Measurements from ENCODE around the gene ARAP2. TPM values are rescaled to one million over a fixed set of nuclear protein-coding genes. Genes with fewer than 3 reads are reported as not detected.

Gene ARAP2
- total RNA-seq, 1 donor: 3.6 TPM

DNA sequence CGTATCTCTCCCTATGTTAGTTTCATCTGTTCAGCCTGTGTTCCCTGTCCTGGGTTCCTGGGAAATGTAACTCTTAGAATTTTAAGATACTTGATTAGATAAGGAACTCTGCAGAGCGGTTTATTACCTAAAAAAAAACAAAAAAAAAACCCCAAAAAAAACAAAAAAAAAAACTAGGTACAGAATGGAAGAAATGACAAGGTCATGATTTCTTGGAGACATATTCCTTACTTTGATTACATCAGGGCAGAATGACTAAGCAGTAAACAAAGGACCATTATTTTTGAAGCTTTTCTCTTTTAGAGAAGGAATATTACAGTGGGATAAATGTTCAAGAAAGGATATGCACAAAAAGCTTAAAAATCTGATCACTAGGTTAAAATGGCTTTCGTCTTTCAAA, 171.8 kb downstream of the ARAP2 start:
- Histone ChIP-seq H3K9me3 (ENCODE audit: low read depth, low read length) (peaks cover 4% of the 10 kb centered on the region), H2AFZ (ENCODE audit: low read length) (no peak overlapping the region), H3K4me1 (ENCODE audit: insufficient read depth, low read length) (no peaks in the 10 kb centered on the region), H3K36me3 (ENCODE audit: insufficient read depth, low read length) (no peaks in the 10 kb centered on the region), H3K27ac (ENCODE audit: low read depth, low read length) (no peak overlapping the region), H3K27me3 (ENCODE audit: insufficient read depth, low read length) (no peaks in the 10 kb centered on the region), H3K79me2 (ENCODE audit: insufficient read depth, low read length) (no peaks in the 10 kb centered on the region), H3K4me3 (ENCODE audit: insufficient read depth, low read length) (no peak overlapping the region), H3K4me2 (ENCODE audit: insufficient read depth, low read length) (no peak overlapping the region), H4K20me1 (ENCODE audit: insufficient read depth, low read length) (no peaks in the 10 kb centered on the region)
- no peak for DNase-seq (ENCODE audit: insufficient read length, low spot score, missing footprints)
- TF ChIP-seq, protein P1, sequence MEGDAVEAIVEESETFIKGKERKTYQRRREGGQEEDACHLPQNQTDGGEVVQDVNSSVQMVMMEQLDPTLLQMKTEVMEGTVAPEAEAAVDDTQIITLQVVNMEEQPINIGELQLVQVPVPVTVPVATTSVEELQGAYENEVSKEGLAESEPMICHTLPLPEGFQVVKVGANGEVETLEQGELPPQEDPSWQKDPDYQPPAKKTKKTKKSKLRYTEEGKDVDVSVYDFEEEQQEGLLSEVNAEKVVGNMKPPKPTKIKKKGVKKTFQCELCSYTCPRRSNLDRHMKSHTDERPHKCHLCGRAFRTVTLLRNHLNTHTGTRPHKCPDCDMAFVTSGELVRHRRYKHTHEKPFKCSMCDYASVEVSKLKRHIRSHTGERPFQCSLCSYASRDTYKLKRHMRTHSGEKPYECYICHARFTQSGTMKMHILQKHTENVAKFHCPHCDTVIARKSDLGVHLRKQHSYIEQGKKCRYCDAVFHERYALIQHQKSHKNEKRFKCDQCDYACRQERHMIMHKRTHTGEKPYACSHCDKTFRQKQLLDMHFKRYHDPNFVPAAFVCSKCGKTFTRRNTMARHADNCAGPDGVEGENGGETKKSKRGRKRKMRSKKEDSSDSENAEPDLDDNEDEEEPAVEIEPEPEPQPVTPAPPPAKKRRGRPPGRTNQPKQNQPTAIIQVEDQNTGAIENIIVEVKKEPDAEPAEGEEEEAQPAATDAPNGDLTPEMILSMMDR (IDR thresholded peaks at IDR 0.05; ENCODE audit: extremely low read depth, low read depth, low read length): no peak

DNA sequence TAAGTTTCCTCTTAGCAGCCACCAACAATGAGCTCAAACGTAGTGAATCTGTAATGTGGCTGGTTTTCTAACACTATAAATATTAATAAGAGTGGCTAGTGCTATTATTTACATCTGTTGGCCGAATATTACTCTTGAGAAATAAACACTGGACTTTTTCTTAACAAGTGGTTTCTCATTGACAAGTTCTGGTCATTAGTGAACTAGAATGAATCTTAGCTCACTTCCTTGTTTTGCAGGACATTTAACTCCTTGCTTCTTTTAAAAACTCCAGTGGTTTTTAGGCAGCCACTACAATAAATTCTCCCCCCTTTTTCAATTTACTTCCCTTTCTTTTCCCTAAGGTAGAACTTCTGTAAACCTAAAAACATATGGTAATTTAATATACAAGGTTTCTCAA, 177.2 kb downstream of the ARAP2 start:
- H3K9me3 ChIP-seq (ENCODE audit: low read depth, low read length): peaks cover 5% of the 10 kb centered on the region
- no peak overlapping the region for H3K27ac ChIP-seq (ENCODE audit: low read depth, low read length)
- no peak overlapping the region for H2AFZ ChIP-seq (ENCODE audit: low read length)
- no peaks in the 10 kb centered on the region for H3K79me2 ChIP-seq (ENCODE audit: insufficient read depth, low read length)
- no peak overlapping the region for H3K4me2 ChIP-seq (ENCODE audit: insufficient read depth, low read length)
- no peaks in the 10 kb centered on the region for H4K20me1 ChIP-seq (ENCODE audit: insufficient read depth, low read length)
- H3K27me3 ChIP-seq (ENCODE audit: insufficient read depth, low read length): no peaks in the 10 kb centered on the region
- TF ChIP-seq, protein P1 (IDR thresholded peaks at IDR 0.05; ENCODE audit: extremely low read depth, low read depth, low read length): no peak
- no peaks in the 10 kb centered on the region for H3K4me1 ChIP-seq (ENCODE audit: insufficient read depth, low read length)
- no peaks in the 10 kb centered on the region for H3K36me3 ChIP-seq (ENCODE audit: insufficient read depth, low read length)
- no peak overlapping the region for H3K4me3 ChIP-seq (ENCODE audit: insufficient read depth, low read length)
- DNase-seq (ENCODE audit: insufficient read length, low spot score, missing footprints): no peak

DNA sequence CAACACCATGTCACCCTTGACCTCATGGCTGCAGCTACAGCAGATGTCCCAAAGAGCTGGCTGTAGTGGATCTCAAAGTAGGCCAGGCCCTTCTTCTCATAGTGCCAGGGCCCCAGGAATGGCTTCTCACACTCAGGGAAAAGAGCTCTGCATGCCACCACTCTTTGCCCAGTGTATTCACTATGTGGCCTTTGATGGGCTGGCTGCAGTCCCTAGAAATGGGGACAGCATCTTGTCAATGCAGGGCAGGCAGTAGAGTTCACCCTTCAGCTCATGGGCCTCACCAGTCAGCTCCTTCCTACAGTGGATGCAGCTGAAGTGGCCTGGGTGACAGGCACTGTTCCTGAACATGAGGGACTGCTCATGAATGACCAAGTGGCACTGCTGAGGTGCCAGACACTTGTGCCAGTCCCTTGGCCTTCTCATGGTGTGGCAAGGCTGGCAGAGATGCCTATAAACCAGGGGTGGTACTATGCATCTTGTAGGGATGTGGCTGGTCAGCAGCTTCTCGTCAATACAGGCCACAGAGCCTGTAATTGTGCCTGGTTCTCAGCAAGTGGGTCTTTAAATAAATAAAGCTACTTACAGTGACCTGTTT, 178.9 kb downstream of the ARAP2 start:
- Histone ChIP-seq H3K79me2 (ENCODE audit: insufficient read depth, low read length) (no peaks in the 10 kb centered on the region), H3K9me3 (ENCODE audit: low read depth, low read length) (peaks cover 5% of the 10 kb centered on the region), H3K27ac (ENCODE audit: low read depth, low read length) (no peak overlapping the region), H4K20me1 (ENCODE audit: insufficient read depth, low read length) (no peaks in the 10 kb centered on the region), H3K27me3 (ENCODE audit: insufficient read depth, low read length) (no peaks in the 10 kb centered on the region), H2AFZ (ENCODE audit: low read length) (no peak overlapping the region), H3K4me3 (ENCODE audit: insufficient read depth, low read length) (no peak overlapping the region), H3K4me1 (ENCODE audit: insufficient read depth, low read length) (no peaks in the 10 kb centered on the region), H3K36me3 (ENCODE audit: insufficient read depth, low read length) (no peaks in the 10 kb centered on the region), H3K4me2 (ENCODE audit: insufficient read depth, low read length) (no peak overlapping the region)
- TF ChIP-seq, protein P1 (IDR thresholded peaks at IDR 0.05; ENCODE audit: extremely low read depth, low read depth, low read length): no peak
- DNase-seq (ENCODE audit: insufficient read length, low spot score, missing footprints): peak; percentile 27

DNA sequence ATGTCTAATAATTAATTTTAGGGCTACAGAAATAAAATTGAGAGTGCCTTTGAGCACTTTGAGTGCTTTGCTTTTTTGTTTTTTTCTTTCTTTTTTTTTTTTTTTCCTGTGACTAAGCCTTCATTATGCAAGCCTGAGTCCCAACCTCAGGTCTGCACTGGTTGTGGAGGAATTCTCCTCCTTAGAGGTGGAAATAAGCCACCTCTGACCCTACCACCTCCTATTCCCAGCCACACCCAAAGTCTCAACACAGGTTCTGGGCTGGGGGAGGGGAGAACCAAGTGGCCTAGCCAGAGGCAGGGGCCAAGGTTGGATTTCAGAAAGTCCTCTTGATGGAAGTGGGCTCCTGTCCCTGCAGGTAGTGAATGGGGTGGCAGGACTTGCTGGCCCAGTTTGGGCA, 180.2 kb downstream of the ARAP2 start:
- no peak for DNase-seq (ENCODE audit: insufficient read length, low spot score, missing footprints)
- no peak overlapping the region for H2AFZ ChIP-seq (ENCODE audit: low read length)
- no peaks in the 10 kb centered on the region for H3K4me1 ChIP-seq (ENCODE audit: insufficient read depth, low read length)
- H3K27me3 ChIP-seq (ENCODE audit: insufficient read depth, low read length): no peaks in the 10 kb centered on the region
- no peaks in the 10 kb centered on the region for H3K36me3 ChIP-seq (ENCODE audit: insufficient read depth, low read length)
- no peak overlapping the region for H3K27ac ChIP-seq (ENCODE audit: low read depth, low read length)
- H3K4me2 ChIP-seq (ENCODE audit: insufficient read depth, low read length): no peak overlapping the region
- no peaks in the 10 kb centered on the region for H3K79me2 ChIP-seq (ENCODE audit: insufficient read depth, low read length)
- peaks cover 5% of the 10 kb centered on the region for H3K9me3 ChIP-seq (ENCODE audit: low read depth, low read length)
- H3K4me3 ChIP-seq (ENCODE audit: insufficient read depth, low read length): no peak overlapping the region
- no peaks in the 10 kb centered on the region for H4K20me1 ChIP-seq (ENCODE audit: insufficient read depth, low read length)
- TF ChIP-seq, protein P1 (IDR thresholded peaks at IDR 0.05; ENCODE audit: extremely low read depth, low read depth, low read length): no peak
